PC-9 (cell line): ENCODE results near the gene ARHGAP24. TPM values are rescaled to one million over a fixed set of nuclear protein-coding genes. Genes with fewer than 3 reads are reported as not detected.

Source experiments
- BruUV-seq: library from RNA; stranded (reverse); fragments of 400-500 nt; replicated peaks from 2 replicates; lab custom pipeline; 2021; lab: Mats Ljungman, UMichigan
- CTCF ChIA-PET: fragments of 300-600 bp; sonication (Branson Sonifier 250); formaldehyde crosslinking; loops from one replicate; lab custom pipeline; 2022; ENCODE audit warnings: antibody characterized with exemption; lab: Charles Lee
- POLR2A ChIA-PET: fragments of 300-600 bp; sonication (Branson Sonifier 250); formaldehyde crosslinking; loops from one replicate; lab custom pipeline; 2022; ENCODE audit warnings: antibody characterized with exemption; ENCODE audit not compliant: unreplicated experiment; lab: Charles Lee
- DNase-seq, 2 experiments: peaks; one replicate each; pipeline versions ENCODE4 v3.0.0 to v3.0.0-alpha.2; 2015 to 2022; ENCODE audit warnings: mixed read lengths in 1 of 2
- H2AFZ ChIP-seq: fragments of 200-600 bp; sonication (generic); 2 replicates; pipeline ENCODE4 v1.8.1; 2017; ENCODE audit warnings: antibody characterized with exemption
- H3F3A ChIP-seq: fragments of 200-600 bp; sonication (generic); 2 replicates; pipeline ENCODE4 v1.8.1; 2017; ENCODE audit warnings: antibody characterized with exemption, mild to moderate bottlenecking, low read depth; ENCODE audit not compliant: insufficient read depth
- H3K27ac ChIP-seq: fragments of 200-600 bp; sonication (generic); 2 replicates; pipeline ENCODE4 v1.6.1; 2016; ENCODE audit warnings: mixed run types
- H3K27me3 ChIP-seq: fragments of 200-600 bp; sonication (generic); 2 replicates; pipeline ENCODE4 v1.6.1; 2016; ENCODE audit warnings: low read depth, mixed run types; ENCODE audit not compliant: insufficient read depth
- H3K36me3 ChIP-seq: fragments of 200-600 bp; sonication (generic); 2 replicates; pipeline ENCODE4 v1.6.1; 2016; ENCODE audit warnings: low read depth, mixed run types
- H3K4me1 ChIP-seq: fragments of 200-600 bp; sonication (generic); replicated peaks from 2 replicates; pipeline ENCODE4 v1.6.1; 2016; ENCODE audit warnings: mixed run types; ENCODE audit not compliant: insufficient read depth
- H3K4me2 ChIP-seq: fragments of 200-600 bp; sonication (generic); 2 replicates; pipeline ENCODE4 v1.6.1; 2017; ENCODE audit warnings: mixed run types
- H3K4me3 ChIP-seq: fragments of 200-600 bp; sonication (generic); 2 replicates; pipeline ENCODE4 v1.6.1; 2016; ENCODE audit warnings: mixed run types
- H3K79me2 ChIP-seq: fragments of 200-600 bp; sonication (generic); 2 replicates; pipeline ENCODE4 v1.6.1; 2017; ENCODE audit warnings: low read depth, mixed run types
- H3K9me2 ChIP-seq: fragments of 200-600 bp; sonication (generic); 2 replicates; pipeline ENCODE4 v1.8.1; 2017; ENCODE audit warnings: mild to moderate bottlenecking; ENCODE audit not compliant: insufficient read depth
- H3K9me3 ChIP-seq: fragments of 200-600 bp; sonication (generic); 2 replicates; pipeline ENCODE4 v1.8.1; 2016; ENCODE audit warnings: low read depth; ENCODE audit not compliant: insufficient read depth
- H4K20me1 ChIP-seq: fragments of 200-600 bp; sonication (generic); 2 replicates; pipeline ENCODE4 v1.8.1; 2017; ENCODE audit not compliant: insufficient read depth
- EZH2 ChIP-seq: fragments of 200-600 bp; sonication (generic); IDR thresholded peaks from 2 replicates; pipeline ENCODE4 v1.8.0; 2017; ENCODE audit warnings: antibody characterized with exemption, low read depth
- intact Hi-C: fragments of 100-400 bp; cut with micrococcal nuclease; formaldehyde crosslinking; loops from one replicate; pipeline ENCODE4 v1.10.0; 2022; ENCODE audit not compliant: unreplicated experiment
- total RNA-seq: library from RNA; stranded (reverse); gene quantifications from 2 replicates; pipeline ENCODE4 v1.2.3, GENCODE V29; 2021
- TF ChIP-seq, protein P1 (sequence below): fragments of 200-600 bp; sonication (generic); conservative IDR thresholded peaks from 2 replicates; pipeline ENCODE4 v1.6.1; 2017; ENCODE audit warnings: mixed run types, antibody characterized with exemption, mild to moderate bottlenecking, moderate library complexity

ARHGAP24 gene
- total RNA-seq, 1 experiment from 2014 or later: 2.2 TPM

DNA sequence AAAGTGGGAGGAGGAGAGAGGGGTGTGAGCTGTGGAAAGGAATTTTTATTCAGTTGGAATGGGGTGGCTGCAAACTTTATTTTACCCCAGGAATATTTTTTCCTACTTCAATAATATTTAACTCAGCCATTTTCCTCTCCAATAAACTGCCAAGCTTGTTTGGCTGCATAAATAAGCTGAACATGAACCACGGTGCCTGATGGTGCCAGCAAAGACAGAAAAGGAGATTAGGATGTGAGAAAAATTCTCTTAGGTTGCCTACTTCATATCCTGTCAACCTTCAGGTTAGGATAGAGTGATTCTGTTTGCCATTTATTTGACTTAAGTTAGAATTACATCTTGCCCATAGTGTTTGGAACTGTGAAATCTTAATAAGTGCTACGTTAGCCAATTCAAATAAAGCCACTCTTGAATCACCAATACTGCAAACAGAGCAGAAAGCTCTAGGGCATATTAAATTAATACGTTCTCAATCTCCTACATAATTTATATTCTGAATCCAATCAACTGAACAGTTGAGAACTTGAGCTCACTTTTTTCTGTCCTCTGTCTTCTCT, 195.1 kb downstream of the ARHGAP24 start:
- no peaks in the 10 kb centered on the region for H3K79me2 ChIP-seq
- H3K4me3 ChIP-seq: no peak overlapping the region
- H3K36me3 ChIP-seq: no peaks in the 10 kb centered on the region
- no peak overlapping the region for H2AFZ ChIP-seq
- H3K4me2 ChIP-seq: no peak overlapping the region
- TF ChIP-seq, protein P1, sequence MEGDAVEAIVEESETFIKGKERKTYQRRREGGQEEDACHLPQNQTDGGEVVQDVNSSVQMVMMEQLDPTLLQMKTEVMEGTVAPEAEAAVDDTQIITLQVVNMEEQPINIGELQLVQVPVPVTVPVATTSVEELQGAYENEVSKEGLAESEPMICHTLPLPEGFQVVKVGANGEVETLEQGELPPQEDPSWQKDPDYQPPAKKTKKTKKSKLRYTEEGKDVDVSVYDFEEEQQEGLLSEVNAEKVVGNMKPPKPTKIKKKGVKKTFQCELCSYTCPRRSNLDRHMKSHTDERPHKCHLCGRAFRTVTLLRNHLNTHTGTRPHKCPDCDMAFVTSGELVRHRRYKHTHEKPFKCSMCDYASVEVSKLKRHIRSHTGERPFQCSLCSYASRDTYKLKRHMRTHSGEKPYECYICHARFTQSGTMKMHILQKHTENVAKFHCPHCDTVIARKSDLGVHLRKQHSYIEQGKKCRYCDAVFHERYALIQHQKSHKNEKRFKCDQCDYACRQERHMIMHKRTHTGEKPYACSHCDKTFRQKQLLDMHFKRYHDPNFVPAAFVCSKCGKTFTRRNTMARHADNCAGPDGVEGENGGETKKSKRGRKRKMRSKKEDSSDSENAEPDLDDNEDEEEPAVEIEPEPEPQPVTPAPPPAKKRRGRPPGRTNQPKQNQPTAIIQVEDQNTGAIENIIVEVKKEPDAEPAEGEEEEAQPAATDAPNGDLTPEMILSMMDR: no peak
- TF ChIP-seq EZH2: no peak
- no TSS peak for BruUV-seq
- no peaks in the 10 kb centered on the region for H3K27me3 ChIP-seq
- H3K9me2 ChIP-seq: no peaks in the 10 kb centered on the region
- intact Hi-C loops: no loop called here
- DNase-seq: no peak
- no peaks in the 10 kb centered on the region for H3F3A ChIP-seq
- CTCF ChIA-PET: no interaction called here
- H3K27ac ChIP-seq: no peak overlapping the region
- H4K20me1 ChIP-seq: no peaks in the 10 kb centered on the region
- POLR2A ChIA-PET: no interaction called here
- H3K4me1 ChIP-seq: no peaks in the 10 kb centered on the region
- no peaks in the 10 kb centered on the region for H3K9me3 ChIP-seq

DNA sequence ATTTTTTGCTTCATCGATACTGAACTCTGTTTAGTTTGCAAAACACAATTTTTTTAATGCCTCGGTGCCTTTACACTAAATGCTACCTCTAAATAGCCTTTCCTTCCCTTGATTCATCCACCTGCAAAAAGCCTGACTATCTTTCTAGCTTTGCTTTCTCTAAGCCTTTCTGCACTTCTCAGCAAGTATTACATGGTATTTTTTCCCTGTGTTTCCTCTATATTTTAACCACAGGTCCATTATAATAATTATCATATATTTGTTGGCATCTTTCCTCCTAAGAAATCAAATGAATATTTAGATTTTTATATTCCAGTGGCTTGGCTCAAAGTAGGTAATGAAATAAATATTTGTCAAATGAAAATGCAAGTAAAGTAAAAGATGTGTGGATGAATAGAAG, 196.2 kb downstream of the ARHGAP24 start:
- Histone ChIP-seq H3K4me1 (no peaks in the 10 kb centered on the region), H3K4me2 (no peak overlapping the region), H3K9me3 (no peaks in the 10 kb centered on the region), H3K79me2 (no peaks in the 10 kb centered on the region), H3K27me3 (no peaks in the 10 kb centered on the region), H4K20me1 (no peaks in the 10 kb centered on the region), H3K27ac (no peak overlapping the region), H2AFZ (no peak overlapping the region), H3K36me3 (no peaks in the 10 kb centered on the region), H3F3A (no peaks in the 10 kb centered on the region), H3K4me3 (no peak overlapping the region), H3K9me2 (no peaks in the 10 kb centered on the region)
- ChIA-PET POLR2A (no interaction called here), CTCF (no interaction called here)
- intact Hi-C loops: no loop called here
- no TSS peak for BruUV-seq
- DNase-seq: no peak
- no peak for TF ChIP-seq EZH2
- TF ChIP-seq, protein P1: no peak

DNA sequence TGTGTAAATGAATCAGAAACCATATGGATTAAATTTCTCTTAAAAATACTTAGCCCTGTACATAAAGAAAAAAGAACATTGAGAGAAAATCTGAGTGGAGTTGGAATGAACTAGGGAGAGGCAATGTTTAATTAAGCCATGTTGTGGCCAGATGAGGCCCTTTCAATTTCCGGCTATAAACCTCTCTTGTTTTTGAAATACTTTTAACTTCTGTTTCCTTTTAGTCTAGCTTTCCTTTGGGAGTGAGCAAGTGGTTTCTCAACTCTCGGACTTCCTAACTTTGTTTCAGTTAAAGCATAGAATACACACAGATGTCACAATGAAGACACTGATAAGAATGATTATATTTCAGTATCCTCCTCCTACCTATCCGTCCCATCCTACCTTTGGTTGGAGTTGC, 197.2 kb downstream of the ARHGAP24 start:
- Histone ChIP-seq H3K9me2 (no peaks in the 10 kb centered on the region), H3K4me2 (no peak overlapping the region), H2AFZ (no peak overlapping the region), H3K27ac (no peak overlapping the region), H3K4me1 (no peaks in the 10 kb centered on the region), H3K4me3 (no peak overlapping the region), H4K20me1 (no peaks in the 10 kb centered on the region), H3K36me3 (no peaks in the 10 kb centered on the region), H3K27me3 (no peaks in the 10 kb centered on the region), H3K9me3 (no peaks in the 10 kb centered on the region), H3K79me2 (no peaks in the 10 kb centered on the region), H3F3A (no peaks in the 10 kb centered on the region)
- no TSS peak for BruUV-seq
- no peak for TF ChIP-seq EZH2
- TF ChIP-seq, protein P1: no peak
- no peak for DNase-seq
- CTCF ChIA-PET: no interaction called here
- intact Hi-C loops: no loop called here
- POLR2A ChIA-PET: no interaction called here
